ENCODE data around the gene INPP4A. TPM values are rescaled to one million over a fixed set of nuclear protein-coding genes. Genes with fewer than 3 reads are reported as not detected.

INPP4A gene
- polyA plus RNA-seq, 1 donor from 2014 or later = 51.4 TPM

DNA sequence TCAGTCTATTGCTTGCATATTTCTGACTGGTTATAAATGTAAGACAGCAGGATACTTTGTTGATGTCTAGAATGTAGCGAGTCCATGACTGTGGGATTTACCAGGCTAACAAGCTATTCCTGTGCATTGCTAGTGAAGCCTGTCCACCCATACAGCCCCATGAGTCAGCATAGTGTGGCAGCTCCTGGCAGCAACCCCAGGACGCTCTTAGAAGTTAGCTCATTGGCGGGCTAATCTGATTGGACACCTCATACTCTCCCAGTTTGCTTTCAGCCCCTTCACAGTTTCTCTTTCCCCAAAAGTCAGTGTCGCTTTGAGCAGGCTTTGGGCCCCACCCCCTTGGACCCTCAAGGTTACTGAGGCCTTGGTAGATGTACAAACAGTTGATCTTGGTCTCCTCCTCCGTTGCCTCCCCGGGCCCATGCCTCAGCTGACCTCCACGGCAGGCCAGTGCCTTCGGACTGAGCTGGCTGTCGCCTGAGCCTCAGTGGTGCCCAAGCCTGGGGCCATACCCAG is 115.7 kb downstream of the INPP4A start:
- no peak overlapping the region for H3K27ac ChIP-seq (ENCODE audit: low read length)
- no peak overlapping the region for H2AFZ ChIP-seq (ENCODE audit: low read depth, low read length)
- H3K9ac ChIP-seq (ENCODE audit: low read length) = no peak overlapping the region

DNA sequence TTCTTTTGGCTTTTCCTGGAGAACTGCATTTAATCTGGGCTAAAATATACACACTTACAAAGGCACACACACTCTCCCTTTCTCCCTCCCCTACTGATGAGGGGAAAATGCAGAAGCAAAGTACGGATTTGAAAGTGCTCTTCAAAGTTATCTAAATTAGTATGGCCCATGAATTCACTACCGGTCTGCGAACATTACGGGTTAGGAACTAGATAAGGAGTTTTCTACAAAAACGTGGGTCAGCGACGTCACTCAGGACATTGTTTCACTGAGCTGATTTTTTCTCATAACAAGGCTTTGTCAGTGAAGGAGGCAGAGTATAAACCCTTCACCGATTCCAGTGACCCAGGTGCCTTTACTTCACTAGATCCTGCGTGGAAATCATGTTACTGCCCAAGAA is 116.4 kb downstream of the INPP4A start:
- Histone ChIP-seq H3K9me2 (ENCODE audit: insufficient read depth, low read length) (no peaks in the 10 kb centered on the region), H3K4me3 (ENCODE audit: low read length) (no peak overlapping the region), H4K20me1 (ENCODE audit: insufficient read depth) (no peaks in the 10 kb centered on the region), H3K4me2 (ENCODE audit: low read length) (no peak overlapping the region), H3K36me3 (ENCODE audit: insufficient read depth, low read length) (peaks cover 12% of the 10 kb centered on the region), H2AFZ (ENCODE audit: low read depth, low read length) (no peak overlapping the region), H3F3A (ENCODE audit: insufficient read depth, low read length, poor library complexity, severe bottlenecking) (no peaks in the 10 kb centered on the region), H3K27me3 (ENCODE audit: insufficient read depth, low read depth, low read length) (no peaks in the 10 kb centered on the region), H3K9me3 (ENCODE audit: low read length) (no peaks in the 10 kb centered on the region), H3K9ac (ENCODE audit: low read length) (no peak overlapping the region), H3K27ac (ENCODE audit: low read length) (no peak overlapping the region), H3K79me2 (replicated peaks; ENCODE audit: insufficient read depth, low read length) (no peaks in the 10 kb centered on the region)
- TF ChIP-seq, protein P1, sequence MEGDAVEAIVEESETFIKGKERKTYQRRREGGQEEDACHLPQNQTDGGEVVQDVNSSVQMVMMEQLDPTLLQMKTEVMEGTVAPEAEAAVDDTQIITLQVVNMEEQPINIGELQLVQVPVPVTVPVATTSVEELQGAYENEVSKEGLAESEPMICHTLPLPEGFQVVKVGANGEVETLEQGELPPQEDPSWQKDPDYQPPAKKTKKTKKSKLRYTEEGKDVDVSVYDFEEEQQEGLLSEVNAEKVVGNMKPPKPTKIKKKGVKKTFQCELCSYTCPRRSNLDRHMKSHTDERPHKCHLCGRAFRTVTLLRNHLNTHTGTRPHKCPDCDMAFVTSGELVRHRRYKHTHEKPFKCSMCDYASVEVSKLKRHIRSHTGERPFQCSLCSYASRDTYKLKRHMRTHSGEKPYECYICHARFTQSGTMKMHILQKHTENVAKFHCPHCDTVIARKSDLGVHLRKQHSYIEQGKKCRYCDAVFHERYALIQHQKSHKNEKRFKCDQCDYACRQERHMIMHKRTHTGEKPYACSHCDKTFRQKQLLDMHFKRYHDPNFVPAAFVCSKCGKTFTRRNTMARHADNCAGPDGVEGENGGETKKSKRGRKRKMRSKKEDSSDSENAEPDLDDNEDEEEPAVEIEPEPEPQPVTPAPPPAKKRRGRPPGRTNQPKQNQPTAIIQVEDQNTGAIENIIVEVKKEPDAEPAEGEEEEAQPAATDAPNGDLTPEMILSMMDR (IDR thresholded peaks at IDR 0.05; ENCODE audit: poor library complexity, severe bottlenecking) = no peak
- TF ChIP-seq POLR2AphosphoS5 (IDR thresholded peaks at IDR 0.05) (no peak), RAD21 (conservative IDR thresholded peaks at IDR 0.05) (no peak), EP300 (conservative IDR thresholded peaks at IDR 0.05; ENCODE audit: poor library complexity, severe bottlenecking) (no peak), MXI1 (conservative IDR thresholded peaks at IDR 0.05; ENCODE audit: poor library complexity, severe bottlenecking) (no peak), TAF1 (IDR thresholded peaks at IDR 0.05; ENCODE audit: low read depth) (no peak), EZH2 (IDR thresholded peaks at IDR 0.05; ENCODE audit: borderline replicate concordance, insufficient read depth, low read length, poor library complexity, severe bottlenecking) (no peak), SMC3 (conservative IDR thresholded peaks at IDR 0.05; ENCODE audit: poor library complexity) (no peak)
- TF ChIP-seq, protein P2, sequence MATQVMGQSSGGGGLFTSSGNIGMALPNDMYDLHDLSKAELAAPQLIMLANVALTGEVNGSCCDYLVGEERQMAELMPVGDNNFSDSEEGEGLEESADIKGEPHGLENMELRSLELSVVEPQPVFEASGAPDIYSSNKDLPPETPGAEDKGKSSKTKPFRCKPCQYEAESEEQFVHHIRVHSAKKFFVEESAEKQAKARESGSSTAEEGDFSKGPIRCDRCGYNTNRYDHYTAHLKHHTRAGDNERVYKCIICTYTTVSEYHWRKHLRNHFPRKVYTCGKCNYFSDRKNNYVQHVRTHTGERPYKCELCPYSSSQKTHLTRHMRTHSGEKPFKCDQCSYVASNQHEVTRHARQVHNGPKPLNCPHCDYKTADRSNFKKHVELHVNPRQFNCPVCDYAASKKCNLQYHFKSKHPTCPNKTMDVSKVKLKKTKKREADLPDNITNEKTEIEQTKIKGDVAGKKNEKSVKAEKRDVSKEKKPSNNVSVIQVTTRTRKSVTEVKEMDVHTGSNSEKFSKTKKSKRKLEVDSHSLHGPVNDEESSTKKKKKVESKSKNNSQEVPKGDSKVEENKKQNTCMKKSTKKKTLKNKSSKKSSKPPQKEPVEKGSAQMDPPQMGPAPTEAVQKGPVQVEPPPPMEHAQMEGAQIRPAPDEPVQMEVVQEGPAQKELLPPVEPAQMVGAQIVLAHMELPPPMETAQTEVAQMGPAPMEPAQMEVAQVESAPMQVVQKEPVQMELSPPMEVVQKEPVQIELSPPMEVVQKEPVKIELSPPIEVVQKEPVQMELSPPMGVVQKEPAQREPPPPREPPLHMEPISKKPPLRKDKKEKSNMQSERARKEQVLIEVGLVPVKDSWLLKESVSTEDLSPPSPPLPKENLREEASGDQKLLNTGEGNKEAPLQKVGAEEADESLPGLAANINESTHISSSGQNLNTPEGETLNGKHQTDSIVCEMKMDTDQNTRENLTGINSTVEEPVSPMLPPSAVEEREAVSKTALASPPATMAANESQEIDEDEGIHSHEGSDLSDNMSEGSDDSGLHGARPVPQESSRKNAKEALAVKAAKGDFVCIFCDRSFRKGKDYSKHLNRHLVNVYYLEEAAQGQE (IDR thresholded peaks at IDR 0.05; ENCODE audit: borderline replicate concordance) = no peak

More for the DNA sequence above, 115.7 kb downstream of the INPP4A start:
- no peak for TF ChIP-seq POLR2AphosphoS5 (IDR thresholded peaks at IDR 0.05)
- no peak for TF ChIP-seq MXI1 (conservative IDR thresholded peaks at IDR 0.05; ENCODE audit: poor library complexity, severe bottlenecking)
- no peak for TF ChIP-seq EZH2 (IDR thresholded peaks at IDR 0.05; ENCODE audit: borderline replicate concordance, insufficient read depth, low read length, poor library complexity, severe bottlenecking)
- TF ChIP-seq, protein P1 (IDR thresholded peaks at IDR 0.05; ENCODE audit: poor library complexity, severe bottlenecking) = no peak
- TF ChIP-seq RAD21 (conservative IDR thresholded peaks at IDR 0.05) = no peak
- TF ChIP-seq TAF1 (IDR thresholded peaks at IDR 0.05; ENCODE audit: low read depth) = no peak
- no peak for TF ChIP-seq EP300 (conservative IDR thresholded peaks at IDR 0.05; ENCODE audit: poor library complexity, severe bottlenecking)
- TF ChIP-seq, protein P2 (IDR thresholded peaks at IDR 0.05; ENCODE audit: borderline replicate concordance) = no peak
- no peak for TF ChIP-seq SMC3 (conservative IDR thresholded peaks at IDR 0.05; ENCODE audit: poor library complexity)
- no peaks in the 10 kb centered on the region for H3K9me3 ChIP-seq (ENCODE audit: low read length)
- no peaks in the 10 kb centered on the region for H3K27me3 ChIP-seq (ENCODE audit: insufficient read depth, low read depth, low read length)
- H4K20me1 ChIP-seq (ENCODE audit: insufficient read depth) = no peaks in the 10 kb centered on the region
- no peak overlapping the region for H3K4me3 ChIP-seq (ENCODE audit: low read length)
- H3F3A ChIP-seq (ENCODE audit: insufficient read depth, low read length, poor library complexity, severe bottlenecking) = no peaks in the 10 kb centered on the region
- H3K36me3 ChIP-seq (ENCODE audit: insufficient read depth, low read length) = peaks cover 13% of the 10 kb centered on the region
- no peaks in the 10 kb centered on the region for H3K79me2 ChIP-seq (replicated peaks; ENCODE audit: insufficient read depth, low read length)
- no peaks in the 10 kb centered on the region for H3K9me2 ChIP-seq (ENCODE audit: insufficient read depth, low read length)
- no peak overlapping the region for H3K4me2 ChIP-seq (ENCODE audit: low read length)
